HCT116 (cell line): ENCODE measurements around the gene PEX5. TPM values are rescaled to one million over a fixed set of nuclear protein-coding genes. Genes with fewer than 3 reads are reported as not detected.

ENCODE experiments used
- ATAC-seq: fragments of 200-7000 bp; cut with Tn5 transposase; 2 replicates; pipeline ENCODE4 v1.9.1; 2020; ENCODE audit warnings: mild to moderate bottlenecking, moderate library complexity
- BruUV-seq: library from RNA; stranded (reverse); fragments of 400-500 nt; replicated peaks from 2 replicates; lab custom pipeline; 2021; lab: Mats Ljungman, UMichigan
- CTCF ChIA-PET: fragments of 300-600 bp; sonication (Branson Sonifier 250); formaldehyde crosslinking; loops from one replicate; lab custom pipeline; 2021; ENCODE audit warnings: antibody characterized with exemption; lab: Charles Lee
- POLR2A ChIA-PET: fragments of 300-600, 350-600 bp; sonication (Branson Sonifier 250); formaldehyde crosslinking; loops from one replicate; lab custom pipeline; 2021; ENCODE audit warnings: antibody characterized with exemption; lab: Charles Lee
- RAD21 ChIA-PET, 2 experiments: fragments of 300-600 bp; sonication (Branson Sonifier 250); formaldehyde crosslinking; loops; one replicate each; lab custom pipeline; 2023; ENCODE audit warnings: low total read pairs in 2 of 2; ENCODE audit not compliant: uncharacterized antibody in 2 of 2, unreplicated experiment in 2 of 2, low non-redundant PET in 1 of 2; lab: Charles Lee
- DNase-seq: peaks from one replicate; pipeline ENCODE4 v3.0.0-alpha.2; 2010; ENCODE audit warnings: low read depth, low spot score
- H2AFZ ChIP-seq: fragments of 200-600 bp; shearing (Covaris generic), sonication (generic); 2 replicates; pipeline ENCODE4 v1.6.1; 2017; ENCODE audit warnings: low read depth, mixed run types, mixed read lengths, antibody characterized with exemption, low read length; ENCODE audit not compliant: poor library complexity, severe bottlenecking
- H3K27ac ChIP-seq: 2 replicates; pipeline ENCODE4 v1.5.1; 2012; ENCODE audit warnings: low read depth, low read length
- H3K27me3 ChIP-seq: fragments of 200-600 bp; sonication (generic); 2 replicates; pipeline ENCODE4 v1.6.1; 2016; ENCODE audit warnings: mixed run types, low read length, mixed read lengths; ENCODE audit not compliant: insufficient read depth
- H3K36me3 ChIP-seq, 2 experiments: fragments of 200-500 bp in 1 of 2; fragments of 200-600 bp in 1 of 2; sonication (Bioruptor generic) in 1 of 2; sonication (generic) in 1 of 2; 2 replicates each; pipeline versions ENCODE4 v1.5.1 to v1.6.1; 2014 to 2016; ENCODE audit warnings: low read length in 2 of 2, inconsistent platforms in 1 of 2, mixed read lengths in 1 of 2, mixed run types in 1 of 2; ENCODE audit not compliant: insufficient read depth in 2 of 2, control insufficient read depth in 1 of 2
- H3K4me1 ChIP-seq, 2 experiments: fragments of 200-600 bp in 1 of 2; sonication (generic) in 1 of 2; 2 replicates each; pipeline versions ENCODE4 v1.5.1 to v1.6.1; 2012 to 2017; ENCODE audit warnings: low read length in 2 of 2, inconsistent platforms in 1 of 2, mild to moderate bottlenecking in 1 of 2, mixed read lengths in 1 of 2, mixed run types in 1 of 2, moderate library complexity in 1 of 2; ENCODE audit not compliant: insufficient read depth in 2 of 2, control insufficient read depth in 1 of 2
- H3K4me2 ChIP-seq: fragments of 200-600 bp; sonication (generic); 2 replicates; pipeline ENCODE4 v1.6.1; 2017; ENCODE audit warnings: mixed run types, low read length, mixed read lengths
- H3K4me3 ChIP-seq, 2 experiments: fragments of 200-600 bp in 1 of 2; sonication (generic) in 1 of 2; replicated peaks in 1 of 2; 2 replicates each; pipeline ENCODE4 v1.5.1; 2011 to 2016; ENCODE audit warnings: low read length in 2 of 2, control low read depth in 1 of 2, low read depth in 1 of 2, mild to moderate bottlenecking in 1 of 2, mixed read lengths in 1 of 2, mixed run types in 1 of 2
- H3K79me2 ChIP-seq: fragments of 200-600 bp; sonication (generic); 2 replicates; pipeline ENCODE4 v1.6.1; 2017; ENCODE audit warnings: mild to moderate bottlenecking, mixed run types, low read length, moderate library complexity, mixed read lengths; ENCODE audit not compliant: insufficient read depth
- H3K9ac ChIP-seq: fragments of 200-600 bp; sonication (generic); 2 replicates; pipeline ENCODE4 v1.6.1; 2016; ENCODE audit warnings: low read length, mixed read lengths
- H3K9me2 ChIP-seq: fragments of 200-600 bp; sonication (generic), shearing (Covaris generic); 2 replicates; pipeline ENCODE4 v1.6.1; 2017; ENCODE audit warnings: mixed run types, mild to moderate bottlenecking, moderate library complexity; ENCODE audit not compliant: insufficient read depth
- H3K9me3 ChIP-seq, 2 experiments: fragments of 200-500 bp in 1 of 2; fragments of 200-600 bp in 1 of 2; sonication (Bioruptor generic) in 1 of 2; sonication (generic) in 1 of 2; 2 replicates each; pipeline ENCODE4 v1.6.1; 2014 to 2017; ENCODE audit warnings: low read length in 2 of 2, mixed read lengths in 2 of 2, inconsistent platforms in 1 of 2, low read depth in 1 of 2, mild to moderate bottlenecking in 1 of 2, mixed run types in 1 of 2, moderate library complexity in 1 of 2; ENCODE audit not compliant: control insufficient read depth in 1 of 2, insufficient read depth in 1 of 2
- H4K20me1 ChIP-seq: fragments of 200-600 bp; sonication (generic), shearing (Covaris generic); 2 replicates; pipeline ENCODE4 v1.6.1; 2017; ENCODE audit warnings: mixed run types, mild to moderate bottlenecking, moderate library complexity; ENCODE audit not compliant: insufficient read depth
- CBX3 ChIP-seq: IDR thresholded peaks from 2 replicates; pipeline ENCODE4 v1.6.1; 2012; ENCODE audit warnings: low read depth
- CEBPB ChIP-seq: IDR thresholded peaks from 2 replicates; pipeline ENCODE4 v1.6.1; 2012; ENCODE audit warnings: low read depth
- EGR1 ChIP-seq: IDR thresholded peaks from 2 replicates; pipeline ENCODE4 v1.6.1; 2012; ENCODE audit warnings: low read depth
- EZH2phosphoT487 ChIP-seq: fragments of 200-600 bp; IDR thresholded peaks from 2 replicates; pipeline ENCODE4 v1.6.1; 2018; ENCODE audit warnings: antibody characterized with exemption, borderline replicate concordance
- JUND ChIP-seq: IDR thresholded peaks from 2 replicates; pipeline ENCODE4 v1.6.1; 2012
- POLR2A ChIP-seq: IDR thresholded peaks from 2 replicates; pipeline ENCODE4 v1.7.0; 2011; ENCODE audit warnings: borderline replicate concordance; ENCODE audit not compliant: insufficient read depth, insufficient read length; ENCODE audit errors: extremely low read depth
- RAD21 ChIP-seq: IDR thresholded peaks from 2 replicates; pipeline ENCODE4 v1.6.1; 2012; ENCODE audit warnings: low read depth, mild to moderate bottlenecking
- SIN3A ChIP-seq: IDR thresholded peaks from 2 replicates; pipeline ENCODE4 v1.6.1; 2012; ENCODE audit warnings: low read depth
- SRF ChIP-seq: IDR thresholded peaks from 2 replicates; pipeline ENCODE4 v1.6.1; 2012; ENCODE audit warnings: low read depth
- YY1 ChIP-seq: IDR thresholded peaks from 2 replicates; pipeline ENCODE4 v1.6.1; 2011; ENCODE audit warnings: low read length, low read depth, moderate library complexity, mild to moderate bottlenecking; ENCODE audit not compliant: insufficient replicate concordance; ENCODE audit errors: extremely low read depth
- ZFX ChIP-seq: fragments of 450-650 bp; IDR thresholded peaks from 2 replicates; pipeline ENCODE4 v1.6.1; 2017
- intact Hi-C: fragments of 100-400 bp; cut with micrococcal nuclease; formaldehyde crosslinking; loops from 2 replicates; pipeline ENCODE4 v1.10.0; 2022
- total RNA-seq: library from RNA; stranded (reverse); gene quantifications from one replicate; pipeline ENCODE4 v1.2.1, GENCODE V29; 2021; ENCODE audit not compliant: unreplicated experiment
- TF ChIP-seq, protein P1 (sequence below): IDR thresholded peaks from 2 replicates; pipeline ENCODE4 v1.6.1; 2011; ENCODE audit warnings: mild to moderate bottlenecking, low read length, moderate library complexity; ENCODE audit not compliant: insufficient replicate concordance; ENCODE audit errors: extremely low read depth
- TF ChIP-seq, protein P2 (sequence below): IDR thresholded peaks from 2 replicates; pipeline ENCODE4 v1.6.1; 2012

PEX5 gene
- total RNA-seq, 1 experiment from 2014 or later = 45.4 TPM

DNA sequence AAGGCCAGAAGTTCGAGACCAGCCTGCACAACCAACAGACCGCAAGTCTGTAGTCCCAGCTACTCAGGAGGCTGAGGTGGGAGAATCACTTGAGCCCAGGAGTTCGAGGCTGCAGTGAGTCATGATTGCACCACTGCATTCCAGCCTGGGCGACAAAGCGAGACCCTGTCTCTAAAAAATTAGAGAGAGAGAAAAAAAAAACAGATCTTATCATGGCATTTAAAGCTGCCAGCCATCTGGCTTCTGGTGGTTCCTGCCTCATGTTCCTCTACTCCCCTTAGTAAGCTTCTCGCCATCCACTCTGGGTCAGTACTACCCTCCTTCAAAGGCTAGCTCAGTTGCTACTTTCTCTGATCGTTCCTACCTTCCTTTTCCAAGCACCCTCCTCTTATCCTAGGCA is 43.3 kb upstream of the PEX5 start:
- Histone ChIP-seq H2AFZ (no peak overlapping the region), H3K9me2 (no peaks in the 10 kb centered on the region), H3K4me2 (no peak overlapping the region), H3K27ac (no peak overlapping the region), H3K27me3 (no peaks in the 10 kb centered on the region), H3K4me3 (no peak overlapping the region), H3K9ac (no peak overlapping the region), H4K20me1 (no peaks in the 10 kb centered on the region), H3K79me2 (no peaks in the 10 kb centered on the region), H3K9me3 (no peaks in the 10 kb centered on the region), H3K4me1 (no peaks in the 10 kb centered on the region), H3K36me3 (peaks cover 0 to 24% of the 10 kb centered on the region in 2 experiments; a peak in 3 of 4 replicates)
- POLR2A ChIA-PET = no interaction called here
- BruUV-seq = no TSS peak
- RAD21 ChIA-PET = no interaction called here
- ATAC-seq (no peak), DNase-seq (no peak)
- intact Hi-C loops = no loop called here
- no peak for TF ChIP-seq POLR2A
- TF ChIP-seq, protein P1, sequence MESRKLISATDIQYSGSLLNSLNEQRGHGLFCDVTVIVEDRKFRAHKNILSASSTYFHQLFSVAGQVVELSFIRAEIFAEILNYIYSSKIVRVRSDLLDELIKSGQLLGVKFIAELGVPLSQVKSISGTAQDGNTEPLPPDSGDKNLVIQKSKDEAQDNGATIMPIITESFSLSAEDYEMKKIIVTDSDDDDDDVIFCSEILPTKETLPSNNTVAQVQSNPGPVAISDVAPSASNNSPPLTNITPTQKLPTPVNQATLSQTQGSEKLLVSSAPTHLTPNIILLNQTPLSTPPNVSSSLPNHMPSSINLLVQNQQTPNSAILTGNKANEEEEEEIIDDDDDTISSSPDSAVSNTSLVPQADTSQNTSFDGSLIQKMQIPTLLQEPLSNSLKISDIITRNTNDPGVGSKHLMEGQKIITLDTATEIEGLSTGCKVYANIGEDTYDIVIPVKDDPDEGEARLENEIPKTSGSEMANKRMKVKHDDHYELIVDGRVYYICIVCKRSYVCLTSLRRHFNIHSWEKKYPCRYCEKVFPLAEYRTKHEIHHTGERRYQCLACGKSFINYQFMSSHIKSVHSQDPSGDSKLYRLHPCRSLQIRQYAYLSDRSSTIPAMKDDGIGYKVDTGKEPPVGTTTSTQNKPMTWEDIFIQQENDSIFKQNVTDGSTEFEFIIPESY = no peak
- no peak for TF ChIP-seq CEBPB
- no peak for TF ChIP-seq EGR1
- no peak for TF ChIP-seq CBX3
- no peak for TF ChIP-seq ZFX
- no peak for TF ChIP-seq SRF
- TF ChIP-seq, protein P2, sequence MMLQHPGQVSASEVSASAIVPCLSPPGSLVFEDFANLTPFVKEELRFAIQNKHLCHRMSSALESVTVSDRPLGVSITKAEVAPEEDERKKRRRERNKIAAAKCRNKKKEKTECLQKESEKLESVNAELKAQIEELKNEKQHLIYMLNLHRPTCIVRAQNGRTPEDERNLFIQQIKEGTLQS = no peak
- no peak for TF ChIP-seq EZH2phosphoT487
- TF ChIP-seq SIN3A = no peak
- no peak for TF ChIP-seq YY1
- no peak for TF ChIP-seq JUND
- TF ChIP-seq RAD21 = no peak
- CTCF ChIA-PET = interaction anchor here (0.7 to 2.6 kb wide), 2 partner anchors 17 to 200 kb away, joined by 3 to 9 read pairs; no protein-coding TSS in a partner anchor
